HG03439 (cell line): ENCODE results near the gene TTI1.

Experiments
- ATAC-seq: cut with Tn5 transposase; IDR thresholded peaks from one replicate; pipeline ENCODE4 v1.9.1; 2021; ENCODE audit warnings: mild to moderate bottlenecking, moderate library complexity; ENCODE audit not compliant: unreplicated experiment

TTI1 gene

DNA sequence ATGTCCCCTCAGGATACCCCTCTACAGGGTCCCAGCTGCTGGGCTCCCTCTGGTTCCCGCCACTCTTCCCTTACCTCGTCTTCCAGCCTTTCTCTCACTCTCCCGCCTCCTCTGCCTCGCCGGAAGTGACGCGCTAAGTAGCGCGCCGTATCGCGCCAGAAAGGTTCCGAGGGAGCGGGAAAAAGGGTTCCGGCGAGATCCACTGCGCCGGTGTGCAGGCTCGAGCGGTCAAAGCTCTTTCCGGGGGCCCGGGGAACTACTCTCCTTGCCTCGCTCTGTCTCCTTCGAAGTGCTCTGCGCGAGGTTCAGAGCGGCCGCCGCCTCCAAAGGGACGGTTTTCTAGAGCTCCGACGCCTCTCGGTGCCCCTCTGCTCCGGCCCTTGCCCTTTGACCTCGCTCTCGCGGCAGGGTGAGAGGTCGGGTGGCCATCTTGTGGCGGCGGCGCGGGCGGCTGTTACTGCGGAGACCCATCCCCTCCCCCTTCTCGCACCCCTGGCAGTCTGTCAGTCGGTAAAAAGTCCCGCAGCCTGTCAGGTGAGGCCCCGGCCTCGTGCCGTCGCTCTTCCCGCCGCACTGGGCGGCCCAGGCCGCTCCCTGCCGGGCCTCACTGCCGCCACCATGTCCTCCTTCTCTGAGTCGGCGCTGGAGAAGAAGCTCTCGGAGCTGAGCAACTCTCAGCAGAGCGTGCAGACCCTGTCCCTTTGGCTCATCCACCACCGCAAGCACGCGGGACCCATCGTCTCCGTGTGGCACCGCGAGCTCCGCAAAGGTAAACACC lies at the start of gene TTI1, which contains the start of gene RPRD1B:
TSS of gene TTI1 (minus strand) at position 127 of the 778 bp plus-strand sequence. CDS start 19,640 bp downstream, outside the sequence.
TSS of gene RPRD1B (plus strand) at position 417 of the 778 bp plus-strand sequence. CDS start at position 619, 202 bp downstream.
- ATAC-seq: peak; percentile 92

DNA sequence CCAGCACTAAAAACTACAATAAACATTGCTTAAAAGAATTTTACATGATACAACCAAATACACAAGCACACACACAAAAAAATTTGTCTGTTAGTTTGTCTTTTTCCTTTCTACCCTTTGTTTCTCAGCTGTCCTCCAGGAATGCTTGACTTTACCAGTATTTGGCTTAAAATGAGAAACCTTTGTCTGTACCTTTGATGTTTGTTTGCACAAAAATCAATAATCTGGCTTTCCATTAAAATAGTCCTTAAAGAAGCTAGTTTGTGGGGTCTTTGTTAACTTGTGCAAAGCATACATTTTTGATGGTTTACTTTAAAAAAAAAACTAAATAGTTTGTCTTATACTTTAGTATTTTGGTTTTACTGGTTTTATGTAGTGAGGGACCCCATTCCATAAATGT lies 49.6 kb upstream of the TTI1 start:
- no peak for ATAC-seq

DNA sequence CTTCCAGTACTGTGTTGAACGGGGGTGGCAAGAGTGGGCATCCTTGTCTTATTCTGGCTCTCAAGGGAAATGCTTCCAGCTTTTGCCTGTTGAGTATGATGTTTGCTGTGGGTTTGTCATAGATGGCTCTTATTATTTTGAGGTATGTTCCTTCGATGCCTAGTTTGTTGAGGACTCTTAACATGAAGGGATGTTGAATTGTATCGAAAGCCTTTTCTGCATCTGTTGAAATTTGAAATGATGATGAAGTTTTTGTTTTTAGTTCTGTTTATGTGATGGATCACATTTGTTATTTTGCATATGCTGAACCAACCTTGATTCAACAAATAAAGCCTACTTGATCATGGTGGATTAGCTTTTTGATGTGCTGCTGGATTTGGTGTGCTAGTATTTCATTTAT lies 48.3 kb upstream of the TTI1 start:
- ATAC-seq: no peak

DNA sequence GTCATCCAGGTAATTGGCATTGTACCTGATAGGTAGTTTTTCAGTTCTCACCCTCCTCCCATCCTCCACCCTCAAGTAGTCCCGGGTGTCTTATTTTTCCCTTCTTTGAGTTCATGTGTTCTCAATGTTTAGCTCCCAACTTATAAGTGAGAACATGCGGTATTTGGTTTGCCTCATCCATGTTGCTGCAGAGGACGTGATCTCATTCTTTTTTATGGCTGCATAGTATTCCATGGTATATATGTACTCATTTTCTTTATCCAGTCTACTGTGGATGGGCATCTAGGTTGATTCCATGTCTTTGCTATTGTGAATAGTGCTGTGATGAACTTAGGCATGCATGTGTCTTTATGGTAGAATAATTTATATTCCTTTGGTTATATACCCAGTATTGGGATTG lies 46.1 kb upstream of the TTI1 start:
- ATAC-seq: no peak

DNA sequence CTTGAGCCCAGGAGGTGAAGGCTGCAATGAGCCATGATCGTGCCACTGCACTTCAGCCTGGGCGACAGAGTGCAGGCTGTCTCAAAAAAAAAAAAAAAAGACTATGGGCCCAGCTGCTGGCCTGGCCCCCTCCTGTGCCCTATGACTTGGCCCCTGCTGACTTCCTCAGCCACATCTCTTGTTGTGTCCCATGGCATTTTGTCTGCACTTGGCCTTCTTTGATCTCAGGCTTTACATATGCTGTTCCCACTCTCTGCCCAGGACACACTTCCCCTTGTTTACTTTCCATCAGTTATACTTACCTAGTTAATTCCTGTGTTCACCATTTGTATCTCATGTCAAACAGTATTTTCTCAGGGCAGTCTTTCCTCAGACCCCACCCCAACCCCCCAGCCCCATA lies 44.8 kb upstream of the TTI1 start:
- no peak for ATAC-seq

DNA sequence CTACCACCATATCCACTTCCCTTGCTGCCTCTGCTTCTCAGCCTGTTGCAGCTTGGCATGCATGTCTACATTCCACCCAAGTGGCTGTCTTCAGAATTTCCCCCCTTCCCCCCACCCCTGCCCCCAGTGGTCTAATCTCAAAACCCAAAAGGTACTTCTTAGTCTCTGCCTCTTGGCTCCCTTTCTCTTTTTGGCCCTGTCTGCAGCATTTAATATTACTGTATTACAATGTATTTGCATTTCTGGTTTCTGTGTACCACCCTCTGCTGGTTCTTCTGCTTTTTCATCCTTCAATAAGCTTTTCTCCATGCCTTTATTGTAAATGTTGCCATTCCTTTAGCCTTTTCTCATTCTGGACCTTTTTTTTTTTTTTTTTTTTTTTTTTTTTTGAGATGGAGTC lies 43.3 kb upstream of the TTI1 start:
- no peak for ATAC-seq

DNA sequence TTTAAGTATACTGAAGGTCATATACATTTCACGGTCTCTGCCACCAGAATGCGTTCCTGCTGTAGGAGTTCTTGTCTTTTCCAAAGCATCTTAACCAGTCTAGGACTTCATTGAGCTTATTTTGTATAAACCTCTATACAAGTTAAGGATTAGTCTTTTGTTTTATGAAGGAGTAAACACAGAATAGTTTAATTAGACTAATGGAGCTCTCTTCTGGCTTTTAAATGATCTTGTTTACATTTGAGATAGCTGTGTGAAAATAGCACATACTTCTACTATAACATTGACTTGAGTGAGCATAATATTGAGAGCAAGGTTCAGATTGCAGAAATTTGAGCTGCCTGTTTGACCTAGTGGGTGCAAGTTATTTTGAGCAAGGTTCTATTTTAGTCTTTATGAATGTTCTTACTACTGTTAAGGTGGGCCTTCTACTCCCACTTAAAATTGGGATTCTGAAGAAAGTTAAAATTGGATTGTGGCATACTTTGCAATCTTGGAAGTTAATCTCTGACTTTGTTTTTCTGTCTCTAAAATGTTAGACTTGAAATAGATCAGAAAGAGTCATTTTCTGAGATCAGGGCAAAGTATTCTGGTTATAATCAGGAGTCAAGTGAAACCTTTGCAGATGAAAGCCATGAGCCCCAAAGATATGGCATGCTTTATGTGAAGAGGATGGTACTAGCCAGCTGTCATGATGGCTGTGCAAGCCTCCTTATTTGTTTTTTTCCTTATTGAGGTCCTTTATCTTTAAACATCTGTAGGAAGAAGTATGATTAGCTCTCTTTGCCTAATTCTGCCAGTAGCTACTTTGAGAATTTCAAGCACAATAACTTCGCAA lies 42.1 kb upstream of the TTI1 start:
- no peak for ATAC-seq

DNA sequence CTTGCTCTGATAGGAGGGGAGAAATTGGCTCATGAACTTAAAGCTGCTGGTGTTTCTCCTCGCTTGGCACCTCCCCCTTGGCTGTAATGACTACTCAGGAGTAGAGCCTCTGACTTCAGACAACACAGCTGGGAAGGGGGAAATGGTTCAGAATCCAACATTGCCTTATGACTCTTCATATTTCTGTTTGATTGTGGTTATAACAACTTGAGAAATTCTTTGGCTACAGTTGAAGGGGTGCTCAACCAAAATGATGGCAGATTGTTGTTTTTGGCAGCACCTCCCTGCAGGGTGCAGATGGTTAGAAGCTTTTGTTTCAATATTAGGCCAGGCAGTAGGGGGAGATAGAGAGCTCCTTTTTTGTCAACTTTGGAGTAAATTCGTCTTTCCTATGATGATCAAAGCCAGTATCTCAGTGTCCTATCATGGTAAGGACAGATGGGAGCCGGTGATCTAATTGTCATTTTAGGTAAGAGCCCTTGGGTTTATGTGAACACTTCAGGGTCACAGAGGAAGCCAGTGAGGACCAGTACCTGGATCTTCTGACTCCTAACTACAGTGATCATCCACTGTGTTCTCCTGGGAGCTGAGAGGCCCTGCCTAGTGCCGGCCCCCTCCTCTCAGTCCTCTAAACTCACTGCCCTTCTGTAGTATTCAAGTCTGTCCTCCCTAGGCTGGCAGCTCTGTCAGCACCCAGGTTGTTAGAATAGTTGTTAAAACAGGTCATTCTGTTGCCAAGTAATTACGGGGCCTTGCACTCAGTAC lies 40.2 kb upstream of the TTI1 start:
- ATAC-seq: peak; percentile 52

DNA sequence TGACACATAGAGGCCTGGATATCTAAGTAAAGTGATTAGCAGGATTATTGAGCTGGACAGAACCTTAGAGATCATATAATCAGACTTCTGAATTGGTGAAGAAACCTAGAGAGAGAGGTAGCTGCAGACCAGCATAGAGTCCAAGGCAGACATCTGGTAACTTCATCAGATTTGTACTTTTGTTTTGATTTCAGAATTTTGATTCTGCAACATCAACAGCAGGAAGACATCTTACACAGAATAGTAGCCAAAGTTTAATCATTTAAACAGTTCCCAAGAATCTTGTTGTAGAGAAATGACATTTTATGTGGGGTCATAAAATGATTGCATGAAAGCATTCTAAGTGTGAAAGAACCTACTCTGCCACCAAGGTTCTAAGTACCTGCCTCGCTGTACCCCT lies 39.6 kb upstream of the TTI1 start:
- no peak for ATAC-seq

DNA sequence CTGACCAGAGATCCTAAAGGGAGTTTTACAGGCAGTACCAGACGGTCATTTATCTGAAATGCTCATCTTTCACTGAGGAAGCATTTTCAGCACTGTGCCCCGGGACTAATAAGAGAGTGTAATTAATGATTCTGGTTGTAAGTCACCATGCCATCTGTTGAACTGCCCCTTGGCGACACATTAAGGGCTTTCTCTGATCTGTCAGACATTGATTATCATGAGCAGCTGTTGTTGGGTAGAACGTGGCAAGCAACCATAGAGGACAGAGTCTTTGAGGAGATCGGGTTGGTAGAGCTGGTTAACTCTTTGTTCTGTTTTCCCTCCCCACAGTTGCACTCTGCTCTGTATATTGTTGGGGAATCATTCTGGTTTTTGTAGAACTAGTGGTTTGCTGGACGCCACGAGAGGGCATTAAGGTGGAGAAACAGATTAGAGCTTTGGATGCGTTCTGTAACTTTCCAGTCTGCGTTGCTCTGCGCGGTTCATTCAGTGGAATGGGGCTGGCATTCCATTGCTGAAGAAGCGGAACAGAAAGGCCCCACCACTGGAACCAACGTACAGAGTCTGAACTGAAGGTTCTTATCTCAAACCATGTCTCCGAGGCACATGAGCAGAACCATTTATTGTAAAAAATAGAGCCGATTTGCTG lies 34.6 kb upstream of the TTI1 start:
- ATAC-seq: no peak

DNA sequence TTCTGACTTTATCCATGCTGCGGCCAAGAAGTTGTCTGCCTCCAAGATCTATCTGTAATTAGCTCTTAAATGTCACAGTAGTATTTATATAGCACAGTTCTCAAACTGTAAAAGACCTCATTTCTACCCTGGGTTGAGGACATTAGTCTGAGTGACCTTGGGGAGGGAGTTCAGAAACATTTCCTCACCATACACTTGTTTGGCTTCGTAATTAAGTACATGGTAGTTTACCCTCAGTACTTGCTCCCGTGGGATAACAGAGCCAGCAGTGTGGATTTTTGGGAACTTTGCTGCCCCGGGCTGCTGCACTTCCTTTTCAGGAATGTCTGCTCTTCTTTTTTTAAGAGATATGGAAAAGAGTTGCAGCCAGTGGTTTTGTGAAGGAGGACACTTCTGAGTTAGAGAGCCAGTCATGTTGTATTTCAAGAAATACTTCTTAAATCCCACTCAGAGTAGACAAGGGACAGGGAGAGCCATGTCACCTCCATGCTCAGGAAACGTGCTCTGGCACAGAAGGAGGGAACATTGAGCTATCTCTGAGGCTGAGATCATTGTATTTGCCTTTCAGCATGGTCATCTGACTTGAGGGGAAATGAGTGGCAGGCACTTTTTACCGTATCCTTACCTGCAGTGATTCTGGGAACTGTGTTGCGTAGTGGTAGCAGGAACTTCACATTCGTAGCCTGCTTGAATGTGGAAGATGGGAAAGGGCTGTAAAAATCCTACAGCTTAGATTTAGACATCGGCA lies 33.9 kb upstream of the TTI1 start:
- ATAC-seq: no peak

DNA sequence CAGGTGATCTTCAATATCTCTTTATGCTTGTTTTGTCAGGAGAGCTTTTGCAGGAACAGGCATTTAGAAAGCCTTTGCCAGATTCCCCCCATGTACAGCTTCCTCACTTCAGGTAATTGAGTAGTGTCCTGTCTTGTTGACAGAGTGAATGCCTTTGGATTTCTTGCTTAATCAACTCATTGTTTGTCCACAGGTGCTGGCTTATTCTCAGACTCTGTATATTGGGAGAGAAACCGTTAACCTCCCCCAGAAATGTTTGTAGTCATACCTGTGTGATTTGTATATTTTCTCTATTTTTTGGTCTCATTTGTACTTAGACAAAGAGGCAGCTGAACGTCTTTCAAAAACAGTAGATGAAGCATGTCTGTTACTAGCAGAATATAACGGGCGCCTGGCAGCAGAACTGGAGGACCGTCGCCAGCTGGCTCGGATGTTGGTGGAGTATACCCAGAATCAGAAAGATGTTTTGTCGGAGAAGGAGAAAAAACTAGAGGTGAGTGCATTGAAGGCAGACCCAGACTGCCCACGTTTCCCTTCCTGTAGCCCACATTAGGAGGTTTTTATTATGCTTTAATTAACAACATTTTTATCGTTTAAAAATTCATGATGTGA lies 32.6 kb upstream of the TTI1 start:
- no peak for ATAC-seq

DNA sequence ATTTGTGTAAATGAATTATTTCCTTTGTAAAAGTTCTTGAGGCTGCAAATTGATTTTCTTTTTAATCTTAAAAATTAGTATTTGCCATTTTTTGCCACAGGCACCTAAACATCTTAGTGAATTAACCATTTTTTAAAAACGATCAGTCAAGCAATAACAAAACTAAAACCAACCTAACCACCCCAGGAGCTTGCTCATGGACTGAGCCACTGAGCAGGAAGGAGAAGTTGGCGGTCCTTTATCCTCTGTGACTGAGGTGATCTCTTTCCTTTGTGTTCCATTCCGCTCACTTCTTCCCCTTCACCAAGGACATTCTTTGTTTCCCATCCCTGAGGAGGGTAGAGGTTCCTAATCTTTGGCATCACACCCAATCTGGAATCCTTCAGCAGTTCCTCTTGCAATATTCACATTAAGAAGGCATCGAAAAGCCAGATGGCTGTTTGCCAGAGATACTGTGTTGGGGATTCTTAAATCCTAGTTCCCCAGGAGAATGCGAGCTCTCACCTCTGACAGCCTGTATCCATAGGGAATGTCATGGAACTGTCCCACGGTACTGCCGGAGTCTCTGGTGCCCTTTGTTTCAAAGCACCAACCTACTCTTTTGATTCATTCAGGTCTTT lies 30.8 kb upstream of the TTI1 start:
- ATAC-seq: peak; percentile 49

DNA sequence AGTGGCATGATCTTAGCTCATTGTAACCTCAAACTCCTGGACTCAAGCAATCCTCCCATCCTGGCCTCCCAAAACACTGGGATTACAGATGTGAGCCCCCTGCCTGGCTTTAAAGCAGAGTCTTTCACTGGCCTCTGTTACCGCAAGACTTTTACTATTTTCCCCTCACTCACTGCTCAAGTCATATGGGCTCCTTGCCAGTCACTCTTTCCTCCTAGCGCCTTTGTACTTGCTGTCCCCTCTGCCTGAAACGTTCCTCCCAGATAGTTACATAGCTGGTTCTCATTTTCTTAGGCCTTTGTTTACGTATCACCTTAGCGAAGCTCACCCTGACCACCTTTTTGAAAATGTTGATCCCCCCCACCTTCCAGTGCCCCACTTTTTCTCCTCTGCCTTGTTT lies 29.6 kb upstream of the TTI1 start:
- no peak for ATAC-seq

DNA sequence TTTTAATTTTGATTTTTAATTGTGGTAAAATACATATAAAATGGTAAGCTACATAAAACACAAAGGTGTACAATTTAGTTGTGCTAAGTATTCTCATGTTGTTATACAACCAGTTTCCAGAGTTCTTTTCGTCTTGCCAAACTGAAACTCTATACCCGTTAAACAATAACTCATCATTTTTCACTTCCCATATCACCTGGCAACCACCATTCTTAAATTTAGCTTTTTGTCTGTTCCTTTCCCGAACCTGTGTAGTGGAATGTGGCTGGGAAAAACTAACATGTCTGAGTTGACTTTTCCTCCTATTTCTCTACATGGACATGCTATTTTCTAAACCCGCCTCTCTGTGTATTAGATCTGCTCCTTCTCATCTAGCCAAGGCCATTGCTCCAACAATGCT lies 27.9 kb upstream of the TTI1 start:
- no peak for ATAC-seq

DNA sequence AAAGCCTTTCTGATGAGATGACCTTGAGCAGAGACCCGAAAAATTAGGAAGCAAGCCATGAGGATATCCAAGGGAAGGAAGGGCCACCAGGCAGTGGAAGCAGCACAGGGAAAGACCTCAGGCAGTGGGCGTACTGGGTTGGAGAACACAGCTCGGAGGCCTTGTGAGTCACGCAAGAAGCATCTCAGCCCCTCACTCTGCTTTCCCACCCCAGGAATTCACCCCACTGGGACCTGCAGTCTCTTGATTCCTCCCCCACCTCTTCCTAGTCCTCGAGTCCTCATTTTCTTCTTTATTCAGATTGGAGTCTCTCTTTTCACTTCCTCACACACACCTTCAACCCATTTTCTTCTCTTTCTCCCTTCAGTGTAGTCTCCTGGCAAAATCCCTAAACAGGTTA lies 27.3 kb upstream of the TTI1 start:
- no peak for ATAC-seq

DNA sequence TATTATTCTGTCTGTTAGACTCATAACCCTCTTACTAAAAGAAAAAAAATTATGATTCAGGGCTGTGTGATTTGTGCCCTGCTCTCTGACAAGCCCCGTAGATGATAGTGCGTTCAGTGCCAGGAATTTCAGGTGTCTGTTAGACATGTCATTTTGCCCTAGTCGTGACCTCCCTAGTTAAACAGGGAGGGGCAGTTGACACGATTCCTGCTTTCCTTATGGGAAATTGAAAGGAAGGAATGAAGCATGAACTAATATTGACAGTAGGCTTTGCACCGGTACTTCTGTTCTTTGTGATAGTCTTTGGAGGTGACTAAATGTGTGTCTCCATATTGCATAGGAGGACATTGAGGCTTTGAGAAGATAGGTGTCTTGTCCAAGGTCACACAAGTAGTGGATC lies 26.6 kb upstream of the TTI1 start:
- no peak for ATAC-seq

DNA sequence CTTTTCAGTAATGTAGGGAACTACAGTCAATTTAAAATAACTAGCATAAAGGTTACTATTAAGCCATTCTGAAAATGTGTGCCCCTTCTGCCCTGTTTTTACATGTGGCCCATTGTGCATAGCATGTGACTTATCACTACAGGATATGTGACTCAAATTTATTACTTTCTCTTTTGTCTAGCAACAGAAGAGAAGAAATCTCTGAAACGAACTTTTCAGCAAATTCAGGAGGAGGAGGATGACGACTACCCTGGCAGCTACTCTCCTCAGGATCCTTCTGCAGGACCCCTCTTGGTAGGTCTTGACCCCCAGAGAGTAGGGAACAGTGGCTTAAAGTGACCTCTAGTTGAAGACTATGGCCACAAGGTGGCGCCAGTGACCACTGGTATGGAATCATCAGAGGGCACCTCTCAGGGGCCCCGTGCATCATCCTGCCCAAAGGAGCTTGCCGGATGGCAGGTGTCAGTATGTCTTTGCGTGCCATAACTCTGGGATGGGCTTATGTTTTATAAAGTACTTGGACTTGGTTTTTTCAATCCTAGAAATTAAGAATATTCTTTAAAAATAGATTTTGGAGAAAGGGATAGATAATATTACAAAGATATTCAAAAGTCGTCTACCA lies 24.2 kb upstream of the TTI1 start:
- ATAC-seq: no peak

DNA sequence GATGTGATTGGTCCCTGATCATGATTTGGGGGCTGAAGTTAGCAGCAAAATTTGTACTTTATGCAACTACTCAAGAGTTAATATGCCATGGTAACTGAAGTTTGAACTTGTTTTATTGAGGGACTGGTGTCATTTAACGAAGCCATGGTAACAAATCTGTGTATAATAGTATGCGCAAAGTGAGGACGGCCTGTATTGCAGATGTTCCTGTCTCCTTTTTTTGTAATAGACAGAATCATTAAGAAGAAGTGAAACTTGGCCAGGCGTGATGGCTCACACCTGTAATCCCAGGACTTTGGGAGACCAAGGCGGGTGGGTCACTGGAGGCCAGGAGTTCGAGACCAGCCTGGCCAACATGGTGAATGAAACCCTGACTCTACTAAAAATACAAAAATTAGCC lies 22.6 kb upstream of the TTI1 start:
- ATAC-seq: no peak
